ENCODE measurements around the gene ATP9B.
"Not testable (repeated sequence)": the region's sequence is repeated elsewhere in the genome, so short reads cannot be mapped to it uniquely, and the experiment has no call there.

The ATP9B gene

DNA sequence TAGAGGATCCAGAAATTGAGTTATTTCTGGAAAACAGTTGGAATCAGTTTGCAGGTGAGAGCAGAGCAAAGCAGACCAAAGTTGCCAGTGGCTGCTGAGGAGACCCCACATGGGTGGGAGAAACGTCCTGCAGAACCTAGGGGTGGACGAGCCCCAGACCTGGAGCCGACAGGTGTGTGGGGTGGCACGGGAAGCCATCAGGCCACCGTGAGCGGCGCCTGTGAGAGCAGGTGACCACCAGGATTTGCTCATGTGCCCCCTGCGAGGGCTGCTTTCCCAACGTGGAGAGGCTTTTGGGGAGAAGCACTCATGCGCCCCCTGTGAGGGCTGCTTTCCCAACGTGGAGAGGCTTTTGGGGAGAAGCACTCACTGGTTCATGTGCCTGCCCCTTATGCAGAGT, 209.7 kb downstream of the ATP9B start:
- Mint-ChIP-seq H3K27ac (no peak overlapping the region), H3K36me3 (ENCODE audit: insufficient read depth) (peaks cover 17% of the 10 kb centered on the region), H3K9me3 (no peaks in the 10 kb centered on the region), H3K27me3 (no peaks in the 10 kb centered on the region), H3K4me1 (ENCODE audit: low read depth in 2 of 2) (peaks cover 6 to 20% of the 10 kb centered on the region in 2 donors), H3K4me3 (no peak overlapping the region)
- ATAC-seq (replicated peaks) (no peak), DNase-seq (no peak)

DNA sequence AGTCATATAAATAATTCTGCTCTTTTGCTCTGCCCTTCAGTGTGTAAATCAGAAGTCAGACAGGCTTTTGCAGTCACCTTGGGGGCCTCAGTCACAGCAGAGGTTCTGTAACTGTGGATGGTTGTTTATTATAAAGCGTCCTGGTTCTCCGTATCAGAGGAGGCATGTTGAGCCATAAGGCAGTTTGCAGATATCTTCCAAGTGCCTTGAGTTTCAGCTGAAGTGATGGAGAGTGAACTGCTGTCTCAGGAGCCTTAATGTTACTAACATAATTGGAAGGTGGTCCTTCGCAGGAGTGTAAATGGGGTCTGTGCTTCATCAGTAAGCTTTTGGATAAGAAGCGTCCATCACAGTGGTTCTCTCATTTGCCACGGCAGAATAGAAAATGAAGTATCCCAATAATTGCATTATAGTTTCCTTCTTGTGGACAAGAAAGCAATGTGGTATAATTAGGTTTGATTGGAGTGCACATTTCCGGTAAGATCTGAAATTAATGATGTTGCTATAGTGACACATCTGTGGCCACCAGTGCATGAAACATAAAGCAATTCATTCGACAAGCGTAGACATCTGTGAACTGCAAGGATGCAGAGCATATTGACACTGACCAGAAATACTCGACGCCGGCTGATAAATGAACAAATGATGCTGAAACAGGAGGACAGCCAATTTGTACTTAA, 214.1 kb downstream of the ATP9B start:
- no peaks in the 10 kb centered on the region for H3K9me3 Mint-ChIP-seq
- H3K4me3 Mint-ChIP-seq: no peak overlapping the region
- ATAC-seq (replicated peaks): no peak
- H3K36me3 Mint-ChIP-seq (ENCODE audit: insufficient read depth): peaks cover 17% of the 10 kb centered on the region
- no peak overlapping the region for H3K27ac Mint-ChIP-seq
- peaks cover 0 to 7% of the 10 kb centered on the region in 2 donors for H3K4me1 Mint-ChIP-seq (ENCODE audit: low read depth in 2 of 2)
- no peak for DNase-seq
- no peaks in the 10 kb centered on the region for H3K27me3 Mint-ChIP-seq

DNA sequence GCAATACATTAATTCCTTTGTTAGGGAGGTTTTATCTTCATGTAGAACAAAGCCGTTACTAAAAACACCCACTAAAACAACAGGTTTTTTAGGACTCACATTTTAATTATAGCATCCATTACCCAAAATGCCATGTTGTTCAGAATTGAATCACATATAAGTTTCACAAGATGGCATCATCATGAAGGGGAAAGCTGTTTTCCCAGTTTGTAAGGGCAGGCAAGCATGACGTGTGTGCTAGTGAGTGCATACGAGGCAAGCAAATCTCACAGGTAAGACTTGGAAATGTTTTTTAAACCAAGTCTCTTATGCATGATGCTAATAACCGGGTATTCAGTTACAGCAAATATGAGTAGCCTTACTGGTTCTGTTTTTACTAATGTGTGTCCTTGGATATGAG, 214.7 kb downstream of the ATP9B start:
- peaks cover 11% of the 10 kb centered on the region for H3K36me3 Mint-ChIP-seq (ENCODE audit: insufficient read depth)
- H3K27ac Mint-ChIP-seq: no peak overlapping the region
- no peaks in the 10 kb centered on the region for H3K9me3 Mint-ChIP-seq
- H3K4me1 Mint-ChIP-seq (ENCODE audit: low read depth in 2 of 2): peaks cover 0 to 3% of the 10 kb centered on the region in 2 donors
- H3K4me3 Mint-ChIP-seq: no peak overlapping the region
- H3K27me3 Mint-ChIP-seq: no peaks in the 10 kb centered on the region
- DNase-seq: no peak
- no peak for ATAC-seq (replicated peaks)

DNA sequence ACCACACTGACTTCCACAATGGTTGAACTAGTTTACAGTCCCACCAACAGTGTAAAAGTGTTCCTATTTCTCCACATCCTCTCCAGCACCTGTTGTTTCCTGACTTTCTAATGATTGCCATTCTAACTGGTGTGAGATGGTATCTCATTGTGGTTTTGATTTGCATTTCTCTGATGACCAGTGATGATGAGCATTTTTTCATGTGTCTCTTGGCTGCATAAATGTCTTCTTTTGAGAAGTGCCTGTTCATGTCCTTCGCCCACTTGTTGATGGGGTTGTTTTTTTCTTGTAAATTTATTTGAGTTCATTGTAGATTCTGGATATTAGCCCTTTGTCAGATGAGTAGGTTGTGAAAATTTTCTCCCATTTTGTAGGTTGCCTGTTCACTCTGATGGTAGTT, 216.0 kb downstream of the ATP9B start:
- not testable (repeated sequence) for H3K27ac Mint-ChIP-seq; H3K27me3 Mint-ChIP-seq; H3K36me3 Mint-ChIP-seq (ENCODE audit: insufficient read depth); DNase-seq; H3K9me3 Mint-ChIP-seq; H3K4me3 Mint-ChIP-seq; ATAC-seq (replicated peaks)
- peaks cover 7 to 11% of the 10 kb centered on the region in 2 donors for H3K4me1 Mint-ChIP-seq (ENCODE audit: low read depth in 2 of 2)

DNA sequence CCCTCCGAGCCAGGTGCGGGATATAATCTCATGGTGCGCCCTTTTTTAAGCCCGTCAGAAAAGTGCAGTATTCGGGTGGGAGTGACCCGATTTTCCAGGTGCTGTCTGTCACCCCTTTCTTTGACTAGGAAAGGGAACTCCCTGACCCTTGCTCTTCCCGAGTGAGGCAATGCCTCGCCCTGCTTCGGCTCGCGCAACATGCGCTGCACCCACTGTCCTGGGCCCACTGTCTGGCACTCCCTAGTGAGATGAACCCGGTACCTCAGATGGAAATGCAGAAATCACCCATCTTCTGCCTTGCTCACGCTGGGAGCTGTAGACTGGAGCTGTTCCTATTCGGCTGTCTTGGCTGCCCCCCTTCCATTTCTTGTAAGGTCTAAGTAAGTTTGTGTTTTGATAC, 221.2 kb downstream of the ATP9B start:
- not testable (repeated sequence) for ATAC-seq (replicated peaks); H3K27me3 Mint-ChIP-seq; H3K4me1 Mint-ChIP-seq (ENCODE audit: low read depth in 2 of 2); H3K27ac Mint-ChIP-seq; DNase-seq; H3K4me3 Mint-ChIP-seq; H3K9me3 Mint-ChIP-seq
- peaks cover 12% of the 10 kb centered on the region for H3K36me3 Mint-ChIP-seq (ENCODE audit: insufficient read depth)

DNA sequence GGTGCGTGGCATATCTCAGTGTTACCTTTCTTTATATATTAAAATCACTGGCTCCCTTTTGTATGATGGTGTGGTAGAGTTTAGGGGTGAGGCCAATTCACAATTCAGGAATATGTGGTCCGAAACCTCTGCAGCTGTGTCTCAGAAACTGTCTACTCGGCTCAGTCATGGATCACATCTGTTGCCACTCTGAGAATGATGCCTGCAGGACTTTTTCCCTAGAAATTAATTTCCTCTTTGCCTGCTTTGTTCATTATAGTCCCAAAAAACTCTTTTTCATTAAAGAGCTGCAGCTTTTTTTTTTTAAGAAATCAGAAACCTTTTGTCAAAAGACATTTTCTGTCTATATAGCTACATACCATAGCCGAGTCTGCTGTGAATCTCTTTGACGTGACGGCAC, 221.7 kb downstream of the ATP9B start:
- no peaks in the 10 kb centered on the region for H3K9me3 Mint-ChIP-seq
- peaks cover 8% of the 10 kb centered on the region in 2 donors for H3K4me1 Mint-ChIP-seq (ENCODE audit: low read depth in 2 of 2)
- peaks cover 12% of the 10 kb centered on the region for H3K36me3 Mint-ChIP-seq (ENCODE audit: insufficient read depth)
- DNase-seq (no peak), ATAC-seq (replicated peaks) (no peak)
- no peak overlapping the region for H3K27ac Mint-ChIP-seq
- H3K27me3 Mint-ChIP-seq: no peaks in the 10 kb centered on the region
- H3K4me3 Mint-ChIP-seq: no peak overlapping the region

DNA sequence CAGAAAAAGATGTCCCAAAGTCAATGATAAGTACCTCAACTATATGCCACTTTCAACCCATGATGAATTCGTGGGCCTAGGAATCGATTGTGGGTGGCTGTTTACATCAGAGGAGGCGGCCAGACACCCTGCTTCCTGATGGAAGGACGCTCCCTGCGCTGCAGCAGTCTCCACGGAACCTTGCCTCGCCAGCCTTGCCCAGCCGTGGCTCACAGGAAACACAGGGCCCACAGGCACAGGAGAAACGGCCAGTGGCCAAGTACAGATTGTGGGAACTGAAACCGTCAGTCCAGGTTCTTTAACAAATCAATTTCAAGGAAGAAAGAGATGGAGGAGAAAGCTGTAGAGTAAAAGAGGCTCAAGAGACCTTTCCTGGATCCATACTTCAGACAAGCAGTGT, 225.0 kb downstream of the ATP9B start:
- H3K4me1 Mint-ChIP-seq (ENCODE audit: low read depth in 2 of 2): peaks cover 7 to 12% of the 10 kb centered on the region in 2 donors
- H3K27ac Mint-ChIP-seq: no peak overlapping the region
- DNase-seq (no peak), ATAC-seq (replicated peaks) (no peak)
- H3K36me3 Mint-ChIP-seq (ENCODE audit: insufficient read depth): peaks cover 17% of the 10 kb centered on the region
- no peak overlapping the region for H3K4me3 Mint-ChIP-seq
- no peaks in the 10 kb centered on the region for H3K9me3 Mint-ChIP-seq
- no peaks in the 10 kb centered on the region for H3K27me3 Mint-ChIP-seq

DNA sequence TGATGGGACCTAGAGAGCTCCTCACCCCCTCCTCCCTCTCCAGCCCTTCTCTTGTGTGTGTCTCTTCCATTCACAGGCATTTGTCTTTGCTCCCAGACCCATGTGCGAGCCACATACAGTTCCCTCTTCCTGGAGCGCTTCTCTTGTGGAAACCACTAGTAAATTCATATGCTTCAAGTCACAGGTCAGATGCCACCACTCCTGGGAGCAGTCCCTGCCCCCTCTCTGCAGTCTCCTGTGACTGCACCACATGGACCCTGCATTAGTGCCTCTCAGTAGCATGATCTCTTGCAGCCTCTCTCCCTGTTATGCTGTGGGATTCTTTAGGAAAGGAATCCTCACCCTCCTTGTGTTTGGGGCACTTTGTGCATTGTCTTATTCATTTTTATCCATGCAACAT, 230.1 kb downstream of the ATP9B start:
- peak overlapping the region in 1 of 2 donors; percentile 55 for H3K27ac Mint-ChIP-seq
- H3K36me3 Mint-ChIP-seq (ENCODE audit: insufficient read depth): peaks cover 24% of the 10 kb centered on the region
- DNase-seq: no peak
- H3K27me3 Mint-ChIP-seq: no peaks in the 10 kb centered on the region
- H3K4me3 Mint-ChIP-seq: no peak overlapping the region
- ATAC-seq (replicated peaks): no peak
- peaks cover 0 to 11% of the 10 kb centered on the region in 2 donors for H3K4me1 Mint-ChIP-seq (ENCODE audit: low read depth in 2 of 2)
- no peaks in the 10 kb centered on the region for H3K9me3 Mint-ChIP-seq

DNA sequence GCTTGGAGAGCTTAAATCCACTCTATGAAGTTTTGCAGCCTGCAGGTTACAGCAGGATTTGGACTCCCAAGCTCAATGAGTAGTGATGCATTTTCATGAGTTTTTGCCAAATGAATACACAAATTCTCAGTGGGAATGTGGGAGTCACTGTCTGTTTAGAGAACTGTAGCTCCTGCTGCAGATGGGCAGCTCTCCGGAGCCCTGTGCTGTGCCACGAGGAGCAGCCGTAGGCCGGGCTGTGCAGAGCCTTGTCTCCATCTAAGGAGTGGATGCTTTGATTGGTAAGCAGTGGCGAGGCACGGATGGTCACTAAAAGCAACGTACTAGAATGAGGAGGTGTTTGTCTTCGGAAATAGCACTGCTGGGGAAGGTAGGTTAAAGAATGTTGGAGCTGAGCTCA, 230.5 kb downstream of the ATP9B start:
- H3K4me3 Mint-ChIP-seq: no peak overlapping the region
- no peaks in the 10 kb centered on the region for H3K27me3 Mint-ChIP-seq
- DNase-seq (no peak), ATAC-seq (replicated peaks) (no peak)
- H3K36me3 Mint-ChIP-seq (ENCODE audit: insufficient read depth): peaks cover 21% of the 10 kb centered on the region
- H3K4me1 Mint-ChIP-seq (ENCODE audit: low read depth in 2 of 2): peaks cover 0 to 11% of the 10 kb centered on the region in 2 donors
- H3K9me3 Mint-ChIP-seq: no peaks in the 10 kb centered on the region
- H3K27ac Mint-ChIP-seq: peak overlapping the region in 1 of 2 donors; percentile 77

DNA sequence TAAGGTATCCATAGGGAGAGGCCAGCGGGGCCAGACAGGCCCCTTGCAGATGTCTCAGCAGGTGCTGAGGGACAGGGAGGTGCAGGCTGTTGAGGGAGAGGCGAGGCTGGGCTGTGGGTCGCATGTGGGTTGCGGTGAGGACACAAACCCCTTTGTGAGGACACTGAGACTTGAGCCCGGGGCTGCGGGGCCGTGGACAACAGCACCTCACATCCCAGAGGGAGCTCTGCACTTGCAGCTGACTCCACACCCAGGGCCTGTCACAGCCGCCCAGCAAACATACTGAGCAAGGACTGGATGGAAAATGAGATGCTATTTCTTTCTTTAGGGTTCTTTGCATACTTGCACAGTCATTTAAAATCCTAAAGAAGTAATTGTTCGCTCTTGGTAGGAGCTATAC, 231.2 kb downstream of the ATP9B start:
- H3K4me3 Mint-ChIP-seq: no peak overlapping the region
- no peaks in the 10 kb centered on the region for H3K27me3 Mint-ChIP-seq
- H3K9me3 Mint-ChIP-seq: no peaks in the 10 kb centered on the region
- H3K4me1 Mint-ChIP-seq (ENCODE audit: low read depth in 2 of 2): peaks cover 0 to 11% of the 10 kb centered on the region in 2 donors
- H3K27ac Mint-ChIP-seq: peak overlapping the region in 1 of 2 donors; percentile 77
- peaks cover 25% of the 10 kb centered on the region for H3K36me3 Mint-ChIP-seq (ENCODE audit: insufficient read depth)
- no peak for ATAC-seq (replicated peaks)
- no peak for DNase-seq

DNA sequence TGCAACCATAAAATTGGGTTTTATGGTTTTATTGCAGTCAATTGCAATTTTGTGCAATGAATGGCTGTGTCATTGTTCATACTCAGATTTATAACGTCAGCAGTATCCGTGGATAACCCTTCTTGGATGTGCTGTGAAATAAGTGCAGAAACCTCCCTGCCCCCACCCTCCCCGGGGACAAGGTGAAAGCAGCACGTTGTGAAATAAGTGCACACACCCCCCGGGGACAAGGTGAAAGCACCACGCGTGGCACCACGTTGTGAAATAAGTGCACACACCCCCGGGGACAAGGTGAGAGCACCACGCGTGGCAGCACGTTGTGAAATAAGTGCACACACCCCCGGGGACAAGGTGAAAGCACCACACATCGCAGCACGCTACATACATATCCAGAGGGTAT, 232.9 kb downstream of the ATP9B start:
- no peak overlapping the region for H3K4me3 Mint-ChIP-seq
- no peaks in the 10 kb centered on the region for H3K9me3 Mint-ChIP-seq
- H3K27me3 Mint-ChIP-seq: no peaks in the 10 kb centered on the region
- peaks cover 36% of the 10 kb centered on the region for H3K36me3 Mint-ChIP-seq (ENCODE audit: insufficient read depth)
- H3K27ac Mint-ChIP-seq: no peak overlapping the region
- ATAC-seq (replicated peaks) (no peak), DNase-seq (no peak)
- peaks cover 0 to 11% of the 10 kb centered on the region in 2 donors for H3K4me1 Mint-ChIP-seq (ENCODE audit: low read depth in 2 of 2)

DNA sequence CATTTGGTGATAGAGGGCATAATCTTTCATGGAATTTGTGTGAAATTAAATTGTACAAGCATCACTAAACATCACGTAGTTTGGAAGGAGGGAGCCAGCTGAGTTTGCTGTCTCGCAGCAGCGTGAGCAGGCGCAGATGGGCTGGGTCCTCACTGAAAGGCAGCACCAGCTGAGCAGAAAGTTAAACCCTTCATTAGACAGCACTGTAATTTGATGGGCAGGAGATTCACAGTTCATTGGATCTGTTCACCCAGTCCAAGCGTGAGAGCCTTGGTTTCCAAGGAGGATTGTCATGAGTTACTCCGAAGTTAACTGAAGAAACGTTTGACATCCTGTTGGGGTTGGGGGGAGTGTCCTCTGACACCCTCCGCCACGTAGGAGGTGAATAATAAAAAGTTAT, 236.7 kb downstream of the ATP9B start:
- Mint-ChIP-seq H3K9me3 (no peaks in the 10 kb centered on the region), H3K4me1 (ENCODE audit: low read depth in 2 of 2) (peaks cover 2 to 3% of the 10 kb centered on the region in 2 donors), H3K36me3 (ENCODE audit: insufficient read depth) (peaks cover 42% of the 10 kb centered on the region), H3K4me3 (no peak overlapping the region), H3K27me3 (no peaks in the 10 kb centered on the region), H3K27ac (no peak overlapping the region)
- no peak for DNase-seq
- ATAC-seq (replicated peaks): no peak

DNA sequence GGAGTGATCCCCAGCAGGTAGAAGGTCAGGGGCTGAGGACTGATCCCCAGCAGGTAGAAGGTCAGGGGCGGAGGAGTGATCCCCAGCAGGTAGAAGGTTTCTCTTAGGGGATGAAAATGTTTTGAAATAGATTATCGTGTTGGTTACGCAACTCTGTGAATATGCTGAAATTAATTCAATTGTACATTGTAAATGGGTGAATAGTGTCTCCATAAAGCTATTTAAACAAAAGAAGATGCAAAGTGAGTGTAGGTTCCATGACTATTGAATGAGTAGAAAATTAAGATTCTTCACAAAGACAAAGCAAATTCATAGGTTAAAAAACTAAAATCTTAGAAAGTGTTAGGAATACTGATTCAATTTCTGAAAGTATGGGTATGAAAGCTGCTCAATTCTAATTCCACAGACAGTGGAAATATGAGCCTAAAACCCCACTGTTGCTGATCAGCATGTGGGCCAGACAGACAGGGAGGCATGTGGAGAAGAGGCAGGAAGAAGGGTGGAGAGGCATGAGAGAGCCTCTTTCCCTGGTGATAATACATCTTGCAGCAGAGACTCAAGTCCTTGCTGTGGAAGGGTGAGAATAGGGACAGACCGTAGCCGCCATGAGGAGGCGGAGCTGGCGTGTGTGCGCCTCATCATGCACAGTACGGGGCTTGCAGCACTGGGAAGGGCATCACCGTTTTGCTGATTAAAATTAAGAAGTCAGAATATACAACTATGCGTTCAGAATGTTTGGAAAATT, 240.6 kb downstream of the ATP9B start:
- Mint-ChIP-seq H3K27me3 (no peaks in the 10 kb centered on the region), H3K4me3 (no peak overlapping the region), H3K27ac (peak overlapping the region; percentile 8 to 59), H3K4me1 (ENCODE audit: low read depth in 2 of 2) (peaks cover 2 to 3% of the 10 kb centered on the region in 2 donors), H3K36me3 (ENCODE audit: insufficient read depth) (peaks cover 27% of the 10 kb centered on the region), H3K9me3 (no peaks in the 10 kb centered on the region)
- DNase-seq (no peak), ATAC-seq (replicated peaks) (no peak)

DNA sequence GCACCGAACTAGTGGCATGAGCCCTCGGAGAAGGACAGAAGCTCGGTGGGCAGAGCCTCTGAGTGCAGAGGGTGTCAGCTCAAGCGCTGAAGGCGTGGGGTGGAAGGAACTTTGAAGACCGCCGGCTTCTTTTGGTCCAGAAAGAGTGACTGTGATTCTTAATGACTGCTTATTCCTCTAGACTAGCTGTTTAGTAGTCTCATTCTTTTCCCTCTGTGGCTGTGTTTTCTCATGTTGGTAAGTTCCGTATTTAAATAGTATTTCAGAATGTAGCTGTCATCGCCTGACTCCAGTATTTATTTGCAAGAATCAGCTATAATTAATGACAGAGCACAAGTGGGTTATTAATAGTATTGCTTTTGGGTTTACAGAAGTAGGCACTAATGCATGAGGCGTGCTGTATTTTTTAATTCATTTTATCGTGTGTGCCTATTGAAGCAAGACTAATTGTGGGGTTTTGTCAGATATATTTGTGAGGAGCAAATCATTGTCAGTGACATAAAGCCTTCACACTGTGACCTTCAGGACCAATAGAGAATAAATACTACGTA, 245.7 kb downstream of the ATP9B start:
- peaks cover 24 to 25% of the 10 kb centered on the region in 2 donors for H3K4me1 Mint-ChIP-seq (ENCODE audit: low read depth in 2 of 2)
- H3K27me3 Mint-ChIP-seq: no peaks in the 10 kb centered on the region
- no peak overlapping the region for H3K27ac Mint-ChIP-seq
- ATAC-seq (replicated peaks): no peak
- H3K4me3 Mint-ChIP-seq: no peak overlapping the region
- H3K36me3 Mint-ChIP-seq (ENCODE audit: insufficient read depth): no peaks in the 10 kb centered on the region
- H3K9me3 Mint-ChIP-seq: peaks cover 0 to 8% of the 10 kb centered on the region in 2 donors
- DNase-seq: no peak

Data from effector memory CD8-positive, alpha-beta T cell (primary cell).